Head of caudate nucleus (tissue), 42 donors: ENCODE data around the gene RNF167.

Experiments
- DNase-seq, 42 donors: peaks; one replicate each; pipeline versions ENCODE4 v3.0.0 to v3.0.0-alpha.2; 2020 to 2021; ENCODE audit warnings: mixed read lengths in 7 of 42
- intact Hi-C: fragments of 100-400 bp; cut with DNase I; formaldehyde crosslinking; loops from one replicate; pipeline ENCODE4 v1.15.0; 2022

RNF167 gene

DNA sequence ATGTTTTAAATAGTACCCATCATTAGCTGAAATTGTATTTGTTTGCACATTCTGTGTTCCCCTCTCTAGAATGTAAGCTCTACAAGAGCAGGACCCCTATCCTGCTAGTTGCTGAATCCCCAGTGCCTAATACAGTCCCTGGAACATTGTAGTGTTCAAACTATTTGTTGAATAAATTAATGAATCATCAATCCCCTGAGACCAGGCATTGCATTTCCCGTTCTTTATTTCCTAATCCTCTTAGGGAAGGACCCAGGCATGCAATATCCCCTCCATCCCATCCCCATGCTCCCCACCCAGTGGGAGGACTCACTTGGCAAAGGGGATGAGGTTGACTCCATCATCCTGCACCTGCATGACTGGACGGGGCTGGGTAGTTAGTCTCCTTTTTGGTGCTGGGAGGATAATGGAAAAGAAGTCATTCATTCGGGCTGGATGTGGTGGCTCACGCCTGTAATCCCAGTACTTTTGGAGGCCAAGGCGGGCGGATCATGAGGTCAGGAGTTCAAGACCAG, 54.1 kb downstream of the RNF167 start:
- no peak for DNase-seq
- intact Hi-C loops: no loop called here
